Skeletal muscle cell (primary cell): ENCODE measurements around the gene AGAP1.

Experiments used
- DNase-seq: peaks from one replicate; pipeline ENCODE4 v3.0.0-alpha.2; 2010; ENCODE audit warnings: low read depth
- H3K4me3 ChIP-seq: 2 replicates; pipeline ENCODE4 v1.5.1; 2011; ENCODE audit warnings: low read depth, mild to moderate bottlenecking, control low read depth, low read length, moderate library complexity

The AGAP1 gene

GRCh38 chr2:235558572-235558971 is 64.7 kb downstream of the AGAP1 start:
- H3K4me3 ChIP-seq = no peak overlapping the region
- DNase-seq = no peak

- DNase-seq = no peak
- H3K4me3 ChIP-seq = no peak overlapping the region
These were observed 66.5 kb downstream of the AGAP1 start for GRCh38 chr2:235560345-235560744.

- DNase-seq = no peak
- no peak overlapping the region for H3K4me3 ChIP-seq
These were observed 67.6 kb downstream of the AGAP1 start for GRCh38 chr2:235561450-235561849.

- H3K4me3 ChIP-seq = no peak overlapping the region
These were observed 68.4 kb downstream of the AGAP1 start for GRCh38 chr2:235562065-235562747.

GRCh38 chr2:235563056-235563910 is 69.4 kb downstream of the AGAP1 start:
- no peak for DNase-seq
- no peak overlapping the region for H3K4me3 ChIP-seq

More at GRCh38 chr2:235562065-235562747, 68.4 kb downstream of the AGAP1 start:
- DNase-seq = no peak

GRCh38 chr2:235564066-235564465 is 70.2 kb downstream of the AGAP1 start:
- no peak overlapping the region for H3K4me3 ChIP-seq
- no peak for DNase-seq

- H3K4me3 ChIP-seq = no peak overlapping the region
- DNase-seq = no peak
These were observed 71.2 kb downstream of the AGAP1 start for GRCh38 chr2:235564884-235565530.

GRCh38 chr2:235566415-235566814 is 72.6 kb downstream of the AGAP1 start:
- H3K4me3 ChIP-seq = no peak overlapping the region
- no peak for DNase-seq

- no peak overlapping the region for H3K4me3 ChIP-seq
- no peak for DNase-seq
These were observed 73.2 kb downstream of the AGAP1 start for GRCh38 chr2:235566931-235567495.

- no peak overlapping the region for H3K4me3 ChIP-seq
- DNase-seq = no peak
These were observed 74.0 kb downstream of the AGAP1 start for GRCh38 chr2:235567842-235568241.

GRCh38 chr2:235568431-235568830 is 74.6 kb downstream of the AGAP1 start:
- DNase-seq = no peak
- no peak overlapping the region for H3K4me3 ChIP-seq

GRCh38 chr2:235569837-235570236 is 76.0 kb downstream of the AGAP1 start:
- no peak overlapping the region for H3K4me3 ChIP-seq
- no peak for DNase-seq

GRCh38 chr2:235570256-235570655 is 76.4 kb downstream of the AGAP1 start:
- DNase-seq = no peak

GRCh38 chr2:235570966-235571692 is 77.3 kb downstream of the AGAP1 start:
- H3K4me3 ChIP-seq = no peak overlapping the region
- no peak for DNase-seq

More at GRCh38 chr2:235570256-235570655, 76.4 kb downstream of the AGAP1 start:
- H3K4me3 ChIP-seq = no peak overlapping the region

GRCh38 chr2:235572592-235572991 is 78.7 kb downstream of the AGAP1 start:
- no peak overlapping the region for H3K4me3 ChIP-seq
- DNase-seq = no peak

GRCh38 chr2:235573331-235574221 is 79.7 kb downstream of the AGAP1 start:
- H3K4me3 ChIP-seq = no peak overlapping the region
- no peak for DNase-seq

GRCh38 chr2:235575431-235575830 is 81.6 kb downstream of the AGAP1 start:
- DNase-seq = no peak
- H3K4me3 ChIP-seq = no peak overlapping the region

GRCh38 chr2:235575904-235576303 is 82.1 kb downstream of the AGAP1 start:
- no peak for DNase-seq
- H3K4me3 ChIP-seq = no peak overlapping the region
